Measurements from ENCODE around the gene LRP1B.

Gene LRP1B

GRCh38 chr2:141928476-141928875 lies 202.3 kb downstream of the LRP1B start:
- H3K36me3 ChIP-seq (ENCODE audit: insufficient read depth, low read length), result no peaks in the 10 kb centered on the region
- no peak overlapping the region for H3K9ac ChIP-seq (ENCODE audit: low read depth, low read length, poor library complexity, severe bottlenecking)
- no peaks in the 10 kb centered on the region for H4K20me1 ChIP-seq (ENCODE audit: insufficient read depth, low read length, poor library complexity, severe bottlenecking)
- H2AFZ ChIP-seq (ENCODE audit: low read length), result no peak overlapping the region
- H3K79me2 ChIP-seq (ENCODE audit: insufficient read depth, low read length), result no peaks in the 10 kb centered on the region
- no peaks in the 10 kb centered on the region for H3F3A ChIP-seq (ENCODE audit: low read depth)
- H3K9me3 ChIP-seq (ENCODE audit: insufficient read depth, low read depth, low read length), result no peaks in the 10 kb centered on the region
- no peaks in the 10 kb centered on the region for H3K4me1 ChIP-seq (ENCODE audit: insufficient read depth, low read length, poor library complexity, severe bottlenecking)
- H3K9me2 ChIP-seq (replicated peaks; ENCODE audit: low read depth, low read length), result no peaks in the 10 kb centered on the region
- H3K4me2 ChIP-seq (ENCODE audit: low read depth, low read length, poor library complexity, severe bottlenecking), result no peak overlapping the region
- TF ChIP-seq CTCF (conservative IDR thresholded peaks at IDR 0.05; ENCODE audit: low read length) (no peak), EZH2phosphoT487 (IDR thresholded peaks at IDR 0.05; ENCODE audit: borderline replicate concordance) (no peak)
- H3K4me3 ChIP-seq (ENCODE audit: low read length, poor library complexity, severe bottlenecking), result no peak overlapping the region
- H3K27me3 ChIP-seq (ENCODE audit: insufficient read depth, low read length, poor library complexity, severe bottlenecking), result no peaks in the 10 kb centered on the region

DNA sequence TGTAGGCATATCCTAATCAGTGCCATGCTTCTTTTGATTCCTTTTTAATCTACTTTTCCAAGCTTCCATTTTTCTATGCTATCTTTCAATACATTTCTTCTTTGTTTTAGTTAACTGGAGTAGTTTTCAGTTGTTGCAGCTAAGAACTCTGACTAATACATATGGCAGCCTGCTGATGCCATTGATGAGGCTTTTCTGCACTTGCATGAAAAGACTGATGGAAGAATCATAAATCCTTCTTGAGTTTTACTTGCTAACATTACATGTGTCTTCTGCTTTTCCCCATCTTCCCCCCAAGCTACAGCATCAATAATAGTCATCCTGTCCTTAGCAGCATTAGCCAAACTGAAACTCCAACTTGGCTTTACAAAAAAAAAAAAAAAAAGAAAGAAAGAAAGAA lies 203.3 kb downstream of the LRP1B start:
- Histone ChIP-seq H4K20me1 (ENCODE audit: insufficient read depth, low read length, poor library complexity, severe bottlenecking) (no peaks in the 10 kb centered on the region), H3K9ac (ENCODE audit: low read depth, low read length, poor library complexity, severe bottlenecking) (no peak overlapping the region), H3K4me3 (ENCODE audit: low read length, poor library complexity, severe bottlenecking) (no peak overlapping the region), H2AFZ (ENCODE audit: low read length) (no peak overlapping the region), H3K36me3 (ENCODE audit: insufficient read depth, low read length) (no peaks in the 10 kb centered on the region), H3K9me3 (ENCODE audit: insufficient read depth, low read depth, low read length) (no peaks in the 10 kb centered on the region), H3K79me2 (ENCODE audit: insufficient read depth, low read length) (no peaks in the 10 kb centered on the region), H3K4me1 (ENCODE audit: insufficient read depth, low read length, poor library complexity, severe bottlenecking) (no peaks in the 10 kb centered on the region), H3K27me3 (ENCODE audit: insufficient read depth, low read length, poor library complexity, severe bottlenecking) (no peaks in the 10 kb centered on the region), H3K9me2 (replicated peaks; ENCODE audit: low read depth, low read length) (no peaks in the 10 kb centered on the region), H3K4me2 (ENCODE audit: low read depth, low read length, poor library complexity, severe bottlenecking) (no peak overlapping the region), H3F3A (ENCODE audit: low read depth) (no peaks in the 10 kb centered on the region)
- TF ChIP-seq CTCF (conservative IDR thresholded peaks at IDR 0.05; ENCODE audit: low read length) (no peak), EZH2phosphoT487 (IDR thresholded peaks at IDR 0.05; ENCODE audit: borderline replicate concordance) (no peak)

DNA sequence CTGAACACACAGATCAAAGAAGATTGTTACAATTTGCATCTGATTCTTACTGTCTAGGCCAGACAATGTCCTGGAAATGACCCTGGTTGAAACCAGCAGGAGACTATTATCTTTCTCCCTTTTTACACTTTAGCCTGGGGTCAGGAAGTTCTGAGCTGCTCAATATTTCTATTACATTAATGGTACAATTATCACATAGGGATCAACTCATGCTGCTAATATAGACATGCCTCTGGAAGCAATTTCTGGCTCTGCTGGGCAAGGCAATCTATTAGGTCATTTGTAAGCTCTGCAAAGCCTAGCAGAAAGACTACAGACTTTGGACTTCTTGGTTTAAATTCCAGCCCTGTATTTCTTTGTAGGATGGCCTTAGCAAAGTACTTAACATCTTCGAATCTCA lies 205.3 kb downstream of the LRP1B start:
- Histone ChIP-seq H3K4me3 (ENCODE audit: low read length, poor library complexity, severe bottlenecking) (no peak overlapping the region), H3K4me1 (ENCODE audit: insufficient read depth, low read length, poor library complexity, severe bottlenecking) (no peaks in the 10 kb centered on the region), H2AFZ (ENCODE audit: low read length) (no peak overlapping the region), H3F3A (ENCODE audit: low read depth) (no peaks in the 10 kb centered on the region), H3K36me3 (ENCODE audit: insufficient read depth, low read length) (no peaks in the 10 kb centered on the region), H3K79me2 (ENCODE audit: insufficient read depth, low read length) (no peaks in the 10 kb centered on the region), H3K9me2 (replicated peaks; ENCODE audit: low read depth, low read length) (no peaks in the 10 kb centered on the region), H4K20me1 (ENCODE audit: insufficient read depth, low read length, poor library complexity, severe bottlenecking) (no peaks in the 10 kb centered on the region), H3K4me2 (ENCODE audit: low read depth, low read length, poor library complexity, severe bottlenecking) (no peak overlapping the region), H3K9me3 (ENCODE audit: insufficient read depth, low read depth, low read length) (no peaks in the 10 kb centered on the region), H3K9ac (ENCODE audit: low read depth, low read length, poor library complexity, severe bottlenecking) (no peak overlapping the region), H3K27me3 (ENCODE audit: insufficient read depth, low read length, poor library complexity, severe bottlenecking) (no peaks in the 10 kb centered on the region)
- no peak for TF ChIP-seq EZH2phosphoT487 (IDR thresholded peaks at IDR 0.05; ENCODE audit: borderline replicate concordance)
- TF ChIP-seq CTCF (conservative IDR thresholded peaks at IDR 0.05; ENCODE audit: low read length), result no peak
